ENCODE data around the gene ZSCAN29.

GRCh38 chr15:43312378-43312777, 58.5 kb downstream of the ZSCAN29 start:
- TF ChIP-seq CTCF (conservative IDR thresholded peaks at IDR 0.05 in 1 of 2, IDR thresholded peaks at IDR 0.05 in 1 of 2; ENCODE audit: low read depth in 1 of 2, low read length in 2 of 2) = no peak
- no peak for TF ChIP-seq EZH2 (IDR thresholded peaks at IDR 0.05; ENCODE audit: low read length, missing control alignments)
